NCI-H1436 (cell line): ENCODE measurements around the gene ZNF594.
"Not testable (repeated sequence)": the region's sequence is repeated elsewhere in the genome, so short reads cannot be mapped to it uniquely, and the experiment has no call there.

Source experiments
- DNase-seq: peaks from one replicate; lab custom pipeline; 2025; lab: John Stamatoyannopoulos, UW

The ZNF594 gene

DNA sequence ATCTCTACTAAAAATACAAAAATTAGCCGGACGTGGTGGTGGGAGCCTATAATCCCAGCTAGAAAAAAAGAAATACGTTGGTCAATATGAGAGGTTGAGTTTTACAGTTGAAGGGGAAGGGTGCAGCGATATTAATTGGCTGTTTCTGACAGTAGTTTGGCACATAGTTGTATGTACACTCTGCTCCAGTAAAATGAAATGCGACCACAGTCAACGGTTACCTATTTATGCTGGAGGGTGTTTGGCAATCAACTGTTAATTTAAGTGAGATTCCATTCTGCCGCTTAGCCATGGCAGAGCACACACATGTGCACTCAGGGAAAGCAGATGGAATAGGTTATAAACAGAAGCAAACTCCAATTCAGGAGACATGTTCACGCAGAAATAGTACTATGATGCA, 9.3 kb upstream of the ZNF594 start:
- DNase-seq = no peak

DNA sequence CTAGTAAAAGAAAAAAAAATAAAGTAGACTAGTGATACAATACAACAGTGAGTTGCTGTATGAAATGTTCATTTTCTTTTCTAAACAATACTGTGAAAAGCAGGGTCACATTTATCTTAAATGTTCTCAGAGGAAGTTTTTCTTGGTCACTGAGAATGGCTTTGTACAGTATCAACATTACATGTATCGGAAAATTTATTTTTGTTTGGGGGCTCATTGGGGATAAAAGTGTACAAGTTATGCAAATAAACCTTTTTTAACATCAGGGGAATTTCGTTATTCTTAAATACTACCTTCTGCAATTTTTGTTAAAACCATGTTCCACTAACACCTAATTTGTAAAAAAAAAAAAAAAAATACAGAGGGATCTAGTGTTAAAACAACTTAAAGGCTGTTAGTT, 8.7 kb upstream of the ZNF594 start:
- DNase-seq = no peak

DNA sequence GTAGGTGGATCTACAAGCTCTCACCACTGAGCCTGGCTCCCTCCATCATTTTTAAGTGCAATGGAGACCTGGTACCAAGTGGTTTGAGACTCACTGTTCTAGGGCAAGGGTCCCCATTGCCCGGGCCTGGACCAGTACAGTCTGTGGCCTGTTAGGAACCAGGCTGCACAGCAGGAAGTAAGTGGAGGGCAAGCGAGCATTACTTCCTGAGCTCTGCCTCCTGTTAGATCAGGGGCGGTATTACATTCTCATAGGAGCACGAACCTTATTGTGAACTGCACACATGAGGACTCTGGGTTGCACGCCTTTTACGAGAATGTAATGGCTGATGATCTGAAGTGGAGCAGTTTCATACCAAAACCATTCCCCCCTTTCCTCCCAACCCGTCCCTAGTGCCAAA, 6.8 kb upstream of the ZNF594 start:
- no peak for DNase-seq

DNA sequence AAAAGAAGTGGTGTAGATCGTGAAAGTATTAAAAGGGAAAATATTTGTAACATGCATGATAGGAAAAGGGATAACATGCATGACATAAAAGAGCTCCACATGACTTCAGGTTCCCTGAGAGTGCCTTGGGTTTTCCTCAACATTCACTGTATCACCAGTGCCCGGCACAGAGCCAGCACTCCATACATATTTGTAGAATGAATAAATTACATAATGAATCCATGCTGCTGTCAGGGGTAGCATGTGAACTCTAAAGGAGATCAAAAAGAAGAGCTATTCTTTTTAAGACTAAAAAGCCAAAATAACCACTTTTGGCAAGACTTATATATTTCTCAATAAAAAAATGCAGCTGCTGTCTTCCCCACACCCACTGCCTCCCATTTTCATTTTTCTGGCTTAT, 2.7 kb upstream of the ZNF594 start:
- no peak for DNase-seq

DNA sequence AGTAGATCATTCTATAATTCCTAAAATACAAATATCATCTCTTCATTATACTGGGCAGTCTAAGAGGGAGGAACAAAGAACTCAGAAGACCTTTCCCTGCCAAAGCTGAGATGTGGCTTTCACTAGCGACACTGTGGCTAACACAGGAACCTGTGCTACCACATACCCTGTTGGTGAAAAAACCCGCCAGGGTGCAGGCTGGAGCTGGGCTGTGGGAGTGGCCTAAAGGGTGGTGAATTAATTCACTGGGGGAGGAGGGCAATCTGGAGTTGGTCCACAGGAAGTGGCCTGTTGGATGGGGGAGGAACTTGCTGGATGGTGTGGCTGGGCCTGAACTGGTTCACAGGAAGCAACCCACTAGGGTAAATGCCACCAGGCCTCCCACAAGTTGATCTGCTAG, 7.4 kb downstream of the ZNF594 start:
- DNase-seq = no peak

DNA sequence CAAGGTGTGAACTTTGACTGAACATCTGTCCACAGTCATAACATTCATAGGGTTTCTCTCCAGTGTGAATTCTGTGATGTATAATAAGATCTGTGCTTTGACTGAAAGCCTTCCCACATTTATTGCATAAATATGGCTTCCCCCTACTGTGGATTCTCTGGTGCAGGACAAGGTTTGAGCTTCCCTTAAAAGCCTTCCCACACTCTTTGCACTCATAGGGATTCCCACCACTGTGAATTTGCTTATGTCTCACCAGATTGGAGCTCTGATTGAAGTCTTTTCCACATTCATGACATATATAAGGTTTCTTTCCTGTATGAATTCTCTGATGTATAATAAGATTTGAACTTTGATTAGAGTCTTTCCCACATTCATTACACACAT, 8.3 kb downstream of the ZNF594 start:
- no peak for DNase-seq

DNA sequence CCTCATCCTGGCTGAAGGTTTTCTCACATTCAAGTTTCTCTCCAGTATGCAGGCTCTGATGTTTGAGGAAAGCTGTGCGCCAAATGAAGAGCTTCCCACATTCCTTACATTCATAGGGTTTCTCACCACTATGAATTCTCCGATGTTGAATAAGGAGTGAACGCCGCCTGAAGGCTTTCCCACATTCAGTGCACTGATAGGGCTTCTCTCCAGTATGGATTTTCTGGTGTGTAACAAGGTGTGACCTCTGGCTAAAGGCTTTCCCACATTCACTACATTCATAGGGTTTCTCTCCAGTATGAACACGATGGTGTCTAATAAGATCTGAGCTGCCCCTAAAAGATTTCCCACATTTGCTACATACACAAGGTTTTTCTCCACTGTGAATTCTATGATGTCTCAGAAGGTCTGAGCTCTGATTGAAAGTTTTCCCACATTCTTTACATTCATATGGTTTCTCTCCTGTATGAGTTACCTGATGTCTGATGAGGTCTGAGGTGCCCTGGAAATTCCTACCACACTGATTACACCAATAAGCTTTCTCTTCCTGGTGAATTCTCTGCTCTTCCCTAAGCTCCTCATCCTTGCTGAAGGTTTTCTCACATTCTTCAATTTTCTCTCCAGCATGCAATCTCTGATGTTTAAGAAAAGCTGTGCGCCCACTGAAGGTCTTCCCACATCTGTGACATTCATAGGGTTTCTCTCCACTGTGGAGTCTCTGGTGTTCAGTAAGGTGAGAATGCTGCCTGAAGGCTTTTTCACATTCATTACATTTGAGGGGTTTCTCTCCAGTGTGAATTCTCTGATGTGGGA, 8.9 kb downstream of the ZNF594 start:
- DNase-seq = no peak

DNA sequence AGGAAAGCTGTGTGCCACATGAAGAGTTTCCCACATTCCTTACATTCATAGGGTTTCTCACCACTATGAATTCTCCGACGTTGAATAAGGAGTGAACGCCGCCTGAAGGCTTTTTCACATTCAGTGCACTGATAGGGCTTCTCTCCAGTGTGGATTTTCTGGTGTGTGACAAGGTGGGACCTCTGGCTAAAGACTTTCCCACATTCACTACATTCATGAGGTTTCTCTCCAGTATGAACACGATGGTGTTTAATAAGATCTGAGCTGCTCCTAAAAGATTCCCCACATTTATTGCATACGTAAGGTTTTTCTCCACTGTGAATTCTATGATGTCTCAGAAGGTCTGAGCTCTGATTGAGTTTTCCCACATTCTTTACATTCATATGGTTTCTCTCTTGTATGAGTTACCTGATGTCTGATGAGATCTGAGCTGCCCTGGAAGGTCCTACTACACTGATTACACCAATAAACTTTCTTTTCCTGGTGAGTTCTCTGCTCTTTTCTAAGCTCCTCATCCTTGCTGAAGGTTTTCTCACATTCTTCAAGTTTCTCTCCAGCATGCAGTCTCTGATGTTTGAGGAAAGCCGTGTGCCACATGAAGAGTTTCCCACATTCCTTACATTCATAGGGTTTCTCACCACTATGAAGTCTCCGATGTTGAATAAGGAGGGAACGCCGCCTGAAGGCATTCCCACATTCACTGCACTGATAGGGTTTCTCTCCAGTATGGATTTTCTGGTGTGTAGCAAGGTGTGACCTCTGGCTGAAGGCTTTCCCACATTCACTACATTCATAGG, 10.0 kb downstream of the ZNF594 start:
- no peak for DNase-seq

DNA sequence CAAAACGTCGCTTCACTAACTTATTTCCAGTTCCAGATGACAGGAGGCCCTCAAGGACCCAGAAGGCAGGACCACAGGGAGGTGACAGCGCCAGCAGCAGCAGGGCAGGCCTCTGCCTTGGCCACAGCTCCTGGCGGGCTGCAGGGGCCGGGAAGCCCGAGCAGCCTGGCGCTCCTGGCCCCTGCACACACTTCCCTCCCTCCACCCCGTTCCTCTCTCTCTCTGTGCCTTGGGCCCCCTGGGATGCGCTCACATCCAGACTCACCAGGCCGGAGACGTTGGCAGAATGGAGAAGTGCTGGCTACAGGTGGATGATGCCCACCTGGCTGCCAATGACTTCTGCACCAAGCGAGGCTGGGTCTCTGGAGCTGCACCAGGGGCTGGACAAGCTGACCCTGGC, 12.7 kb downstream of the ZNF594 start:
- no peak for DNase-seq

DNA sequence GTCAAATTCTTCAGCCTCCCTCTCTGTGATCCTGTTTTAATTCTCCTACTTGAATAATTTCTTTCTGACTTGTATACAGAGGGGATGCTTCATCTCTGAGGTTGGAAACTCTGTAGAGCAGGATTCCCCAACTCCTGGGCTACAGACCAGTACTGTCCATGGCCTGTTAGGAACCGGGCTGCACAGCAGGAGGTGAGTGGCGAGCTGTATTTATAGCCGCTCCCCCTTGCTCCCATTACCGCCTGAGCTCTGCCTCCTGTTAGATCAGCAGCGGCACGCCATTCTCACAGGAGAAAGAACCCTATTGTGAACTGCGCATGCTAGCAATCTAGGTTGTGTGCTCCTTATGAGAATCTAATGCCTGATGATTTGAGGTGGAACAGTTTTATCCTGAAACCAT, 16.6 kb downstream of the ZNF594 start:
- DNase-seq = not testable (repeated sequence)

DNA sequence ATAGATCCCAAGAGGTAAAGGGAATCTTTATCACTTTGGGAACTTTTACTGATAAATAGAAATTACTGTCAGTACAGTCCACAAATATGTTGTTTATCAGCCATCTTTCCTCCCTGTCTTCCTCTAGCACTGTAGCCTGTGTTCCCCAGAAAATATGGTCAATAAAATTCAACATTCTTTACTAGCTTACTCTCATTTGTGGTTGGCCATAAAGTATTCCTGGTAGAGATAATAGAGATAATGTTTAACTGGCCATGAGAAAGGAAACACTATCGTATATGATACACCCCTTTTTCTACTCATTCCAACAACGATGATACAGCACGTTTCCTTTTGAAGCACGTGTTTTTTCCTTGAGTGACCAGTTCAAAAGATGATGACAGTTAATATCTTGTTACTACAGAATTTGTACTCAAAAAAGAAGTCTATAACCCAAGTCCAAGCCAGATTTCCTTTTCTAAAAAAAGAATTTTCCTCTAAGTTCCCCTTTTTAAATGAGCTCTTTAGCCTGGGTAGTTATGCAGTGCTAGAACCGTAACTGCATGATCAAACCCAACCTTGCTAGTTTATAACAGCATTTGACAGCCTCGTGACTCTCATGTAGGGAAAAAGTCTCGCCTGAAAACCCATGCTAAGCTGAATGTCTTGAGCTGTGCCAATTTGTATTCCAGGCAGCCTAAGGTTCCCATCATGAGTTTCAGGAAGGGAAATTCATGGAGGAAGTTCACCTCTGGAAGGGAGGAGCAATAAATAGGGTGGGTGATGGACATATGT, 25.7 kb downstream of the ZNF594 start:
- not testable (repeated sequence) for DNase-seq

DNA sequence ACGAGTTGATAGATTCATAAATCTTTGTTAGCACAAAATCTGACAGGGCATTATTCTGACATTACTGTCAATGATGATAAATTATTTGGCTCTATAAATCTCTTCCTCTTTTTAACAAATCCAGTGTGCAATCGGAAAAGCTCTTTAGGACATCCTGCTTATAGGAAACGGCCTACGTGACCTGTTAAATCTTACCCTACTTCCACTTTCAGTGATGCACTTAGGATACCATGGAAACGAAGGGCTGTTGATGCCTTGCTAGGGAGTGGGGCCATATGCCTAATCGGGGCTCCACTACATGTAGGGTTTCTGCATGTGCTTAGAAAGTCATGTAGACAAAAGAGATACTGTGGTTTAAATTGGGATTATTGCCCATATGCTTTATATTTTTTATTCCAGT, 27.2 kb downstream of the ZNF594 start:
- DNase-seq = no peak

DNA sequence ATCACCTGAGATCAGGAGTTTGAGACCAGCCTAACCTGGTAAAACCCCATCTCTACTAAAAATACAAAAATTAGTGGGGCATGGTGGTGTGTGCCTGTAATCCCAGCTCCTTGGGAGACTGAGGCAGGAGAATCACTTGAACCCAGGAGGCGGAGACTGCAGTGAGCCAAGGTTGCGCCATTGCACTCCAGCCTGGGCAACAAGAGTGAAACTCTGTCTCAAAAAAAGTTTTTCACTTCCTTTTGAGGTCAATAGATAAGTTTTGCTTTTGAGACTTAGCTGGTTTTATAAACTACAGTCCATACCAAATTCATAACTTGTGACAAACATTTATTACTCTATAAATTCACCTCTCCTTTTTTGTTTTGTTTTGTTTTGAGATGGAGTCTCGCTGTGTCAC, 29.9 kb downstream of the ZNF594 start:
- DNase-seq = not testable (repeated sequence)

DNA sequence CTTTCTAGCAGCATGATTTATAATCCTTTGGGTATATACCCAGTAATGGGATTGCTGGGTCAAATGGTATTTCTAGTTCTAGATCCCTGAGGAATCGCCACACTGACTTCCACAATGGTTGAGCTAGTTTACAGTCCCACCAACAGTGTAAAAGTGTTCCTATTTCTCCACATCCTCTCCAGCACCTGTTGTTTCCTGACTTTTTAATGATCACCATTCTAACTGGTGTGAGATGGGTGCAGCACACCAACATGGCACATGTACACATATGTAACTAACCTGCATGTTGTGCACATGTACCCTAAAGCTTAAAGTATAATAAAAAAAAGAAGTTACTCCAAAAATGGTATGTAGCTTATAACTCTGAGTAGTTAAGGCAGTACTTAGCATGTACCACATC, 31.0 kb downstream of the ZNF594 start:
- DNase-seq = not testable (repeated sequence)

DNA sequence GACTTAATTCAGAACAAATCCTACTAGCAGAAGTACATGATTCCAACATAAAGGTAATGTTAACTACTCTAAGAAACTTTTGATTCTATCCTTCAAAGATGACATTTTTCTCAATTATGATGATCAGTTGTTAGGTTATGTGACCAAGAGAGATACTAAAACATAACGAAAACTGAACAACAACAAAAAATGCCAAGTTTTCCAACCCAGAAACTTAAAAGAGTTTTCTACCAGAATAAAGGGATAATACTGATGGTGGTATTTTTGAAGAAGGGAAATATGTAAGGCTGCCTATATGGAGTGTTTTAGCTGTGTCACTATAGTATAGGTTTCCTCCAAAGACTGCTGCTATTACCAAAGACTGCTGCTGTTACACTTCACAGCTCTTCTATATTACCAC, 45.5 kb downstream of the ZNF594 start:
- not testable (repeated sequence) for DNase-seq

DNA sequence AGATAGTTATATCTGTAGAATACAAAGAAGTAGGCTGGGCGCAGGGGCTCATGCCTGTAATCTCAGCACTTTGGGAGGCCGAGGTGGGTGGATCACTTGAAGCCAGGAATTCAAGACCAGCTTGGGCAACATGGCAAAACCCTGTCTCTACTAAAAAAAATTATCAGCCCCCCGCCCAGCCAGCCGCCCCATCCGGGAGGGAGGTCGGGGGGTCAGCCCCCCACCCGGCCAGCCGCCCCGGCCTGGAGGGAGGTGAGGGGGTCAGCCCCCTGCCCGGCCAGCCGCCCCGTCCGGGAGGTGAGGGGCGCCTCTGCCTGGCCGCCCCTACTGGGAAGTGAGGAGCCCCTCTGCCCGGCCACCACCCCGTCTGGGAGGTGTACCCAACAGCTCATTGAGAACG, 48.8 kb downstream of the ZNF594 start:
- DNase-seq = not testable (repeated sequence)

DNA sequence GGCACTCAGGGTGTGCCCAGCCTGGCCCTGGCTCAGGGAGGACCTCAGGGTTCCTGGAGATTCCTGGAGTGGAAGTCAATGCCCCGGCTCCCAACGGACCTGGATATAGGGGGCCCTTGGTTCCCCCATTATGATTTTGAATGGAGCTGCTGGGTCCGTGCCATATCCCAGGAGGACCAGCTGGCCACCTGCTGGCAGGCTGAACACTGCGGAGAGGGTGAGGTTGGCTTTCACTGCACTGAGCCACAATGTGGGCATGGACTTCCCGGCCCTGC, 52.3 kb downstream of the ZNF594 start:
- no peak for DNase-seq

DNA sequence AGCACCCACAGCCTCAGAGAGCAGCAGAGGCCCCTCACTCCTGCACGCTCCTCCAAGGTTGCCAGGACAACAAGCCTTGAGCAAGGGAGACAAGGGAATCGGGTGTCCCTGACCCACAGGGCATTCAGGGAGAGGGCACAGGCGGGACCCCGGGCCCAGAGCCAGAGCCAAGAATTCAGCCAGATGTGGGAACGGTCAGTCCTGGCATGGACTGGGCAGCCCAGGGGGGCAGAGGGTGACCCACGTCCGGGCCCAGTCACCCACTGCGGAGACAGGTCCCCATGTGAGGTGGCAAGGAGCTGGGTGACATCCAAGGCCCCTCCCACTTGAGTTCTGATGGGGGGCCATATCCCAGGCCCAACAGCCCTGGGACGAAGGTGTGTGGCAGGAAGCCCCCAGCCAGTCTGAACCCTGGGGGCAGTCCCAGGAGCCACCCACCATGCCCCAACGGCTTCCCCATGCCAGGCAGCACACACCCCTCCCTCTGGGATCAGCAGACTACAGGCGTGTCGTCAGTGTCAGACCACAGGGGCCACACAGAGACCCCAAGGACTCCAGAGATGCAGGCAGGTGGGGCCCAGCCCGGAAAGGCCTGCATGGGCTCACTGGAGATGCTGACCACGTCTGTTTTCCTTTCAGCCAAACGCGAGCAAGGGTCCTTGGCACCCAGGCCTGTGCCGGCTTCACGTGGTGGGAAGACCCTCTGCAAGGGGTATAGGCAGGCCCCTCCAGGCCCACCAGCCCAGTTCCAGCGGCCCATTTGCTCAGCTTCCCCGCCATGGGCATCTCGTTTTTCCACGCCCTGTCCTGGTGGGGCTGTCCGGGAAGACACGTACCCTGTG, 52.8 kb downstream of the ZNF594 start:
- no peak for DNase-seq

DNA sequence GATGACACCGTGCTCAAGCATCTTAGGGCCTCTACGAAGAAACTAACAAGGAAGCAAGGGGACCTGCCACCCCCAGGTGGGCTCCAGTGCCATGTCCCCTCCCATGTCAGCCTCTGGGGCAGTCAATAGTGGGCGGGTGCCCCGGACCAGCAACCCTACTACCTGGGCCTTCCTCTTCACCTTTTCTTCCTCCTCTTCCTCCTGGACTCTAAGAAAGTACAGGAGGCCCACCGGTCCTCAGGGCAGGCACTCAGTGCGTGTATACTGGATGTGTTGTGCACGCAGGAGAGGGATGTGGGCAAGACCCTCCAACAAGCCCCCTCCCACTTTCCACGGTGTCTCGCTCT, 53.5 kb downstream of the ZNF594 start:
- DNase-seq = not testable (repeated sequence)

DNA sequence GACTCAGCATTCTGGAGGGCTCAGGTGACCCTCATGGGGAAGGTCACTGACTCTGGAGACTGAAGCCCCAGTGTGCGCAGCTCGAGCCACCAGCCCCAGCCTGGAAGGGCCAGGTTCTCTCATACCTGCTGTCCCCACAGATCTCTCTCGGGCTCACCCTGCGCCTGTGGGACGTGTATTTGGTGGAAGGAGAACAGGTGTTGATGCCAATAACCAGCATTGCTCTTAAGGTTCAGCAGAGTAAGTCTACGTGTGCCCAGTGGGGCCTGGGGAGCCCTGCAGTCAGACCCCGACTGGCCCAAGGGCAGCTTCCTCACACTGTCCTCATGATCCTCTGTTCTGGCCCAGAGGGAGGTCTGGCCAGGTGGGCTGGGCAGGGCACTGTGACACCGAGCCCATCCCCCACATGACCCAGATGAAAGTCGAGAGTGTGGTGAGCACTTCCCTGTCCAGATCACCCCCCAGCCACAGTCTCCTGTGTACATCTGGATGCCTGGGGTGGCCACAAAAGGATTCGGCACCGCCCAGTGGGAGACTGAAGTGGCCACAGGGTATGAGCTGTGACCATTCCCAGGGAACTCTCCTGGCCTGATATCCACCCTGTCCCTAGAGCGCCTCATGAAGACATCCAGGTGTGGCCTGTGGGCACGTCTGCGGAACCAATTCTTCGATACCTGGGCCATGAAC, 54.0 kb downstream of the ZNF594 start:
- not testable (repeated sequence) for DNase-seq

DNA sequence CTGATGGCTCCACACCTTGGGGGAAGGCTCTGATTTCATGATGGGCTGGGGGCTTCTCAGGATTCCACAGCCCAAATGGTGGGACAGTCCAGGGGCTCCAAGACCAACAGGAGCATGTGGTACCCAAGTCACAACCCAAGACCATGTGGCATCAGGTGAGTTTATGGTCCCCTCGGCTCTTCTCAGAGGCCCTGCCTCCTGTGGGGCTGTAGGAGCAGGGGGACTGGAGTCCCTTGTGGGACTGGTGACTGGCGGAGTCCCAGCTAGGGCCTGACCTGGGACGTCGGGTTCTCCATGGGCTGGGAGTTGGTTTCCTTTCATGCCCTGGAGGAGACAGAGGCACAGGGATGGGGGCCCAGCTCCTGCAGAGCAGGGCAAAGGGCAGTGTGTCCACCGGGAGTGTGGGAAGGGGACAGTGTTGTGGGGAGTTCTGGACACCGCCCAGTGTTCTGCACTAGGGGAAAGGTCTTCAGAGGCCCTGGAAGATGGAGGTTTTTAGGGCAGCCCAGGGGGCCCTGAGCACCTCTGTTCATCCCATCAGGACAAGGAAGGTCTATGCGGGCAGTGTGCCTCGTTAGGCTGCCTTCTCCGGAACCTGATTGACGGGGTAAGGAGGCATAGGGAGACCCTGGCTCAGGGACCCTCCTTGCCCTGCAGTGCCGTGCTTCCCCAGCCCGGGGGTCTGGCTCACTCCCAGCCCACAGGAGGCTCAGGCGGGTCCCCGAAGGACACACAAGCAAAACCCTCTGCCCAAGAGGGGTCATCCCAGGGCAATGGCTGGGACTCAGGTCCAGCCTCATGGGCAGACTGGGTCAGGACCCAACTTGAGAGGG, 54.9 kb downstream of the ZNF594 start:
- not testable (repeated sequence) for DNase-seq
